ENCODE data around the gene WDR33.

- TF ChIP-seq CTCF (IDR thresholded peaks at IDR 0.05): no peak
- TF ChIP-seq POLR2A (IDR thresholded peaks at IDR 0.05): no peak
Measured at GRCh38 chr2:127654838-127655175, 156.2 kb downstream of the WDR33 start.

All from tibial nerve (tissue), 3 donors.